Caco-2 (cell line): ENCODE measurements around the gene PLLP. TPM values are rescaled to one million over a fixed set of nuclear protein-coding genes. Genes with fewer than 3 reads are reported as not detected.

Experiments
- BruUV-seq: library from RNA; stranded (reverse); fragments of 400-500 nt; replicated peaks from 2 replicates; lab custom pipeline; 2021; lab: Mats Ljungman, UMichigan
- CTCF ChIA-PET: fragments of 300-600 bp; sonication (Branson Sonifier 250); formaldehyde crosslinking; loops from one replicate; lab custom pipeline; 2022; ENCODE audit warnings: antibody characterized with exemption; lab: Charles Lee
- POLR2A ChIA-PET: fragments of 300-600 bp; sonication (Branson Sonifier 250); formaldehyde crosslinking; loops from one replicate; lab custom pipeline; 2022; ENCODE audit warnings: antibody characterized with exemption; lab: Charles Lee
- DNase-seq, 2 experiments: peaks; one replicate each; pipeline versions ENCODE4 v3.0.0 to v3.0.0-alpha.2; 2020 to 2022
- H3K27me3 ChIP-seq: replicated peaks from 2 replicates; pipeline ENCODE4 v1.6.0; 2011; ENCODE audit warnings: low read length; ENCODE audit not compliant: control insufficient read depth, insufficient read depth
- H3K36me3 ChIP-seq: 2 replicates; pipeline ENCODE4 v1.5.1; 2011; ENCODE audit warnings: low read length; ENCODE audit not compliant: control insufficient read depth, insufficient read depth
- H3K4me1 ChIP-seq: fragments of 250-450 bp; sonication (Bioruptor Pico); 2 replicates; pipeline ENCODE4 v1.5.1; 2020; ENCODE audit warnings: mild to moderate bottlenecking
- H3K4me3 ChIP-seq: 2 replicates; pipeline ENCODE4 v1.5.1; 2011; ENCODE audit warnings: low read depth, mild to moderate bottlenecking, control low read depth, low read length
- H3K9me3 ChIP-seq: fragments of 250-450 bp; sonication (Bioruptor Pico); 2 replicates; pipeline ENCODE4 v1.5.1; 2020; ENCODE audit warnings: mild to moderate bottlenecking, moderate library complexity
- H3K27ac Mint-ChIP-seq: one replicate; pipeline ENCODE4 v1.8.0; 2022; ENCODE audit warnings: mixed read lengths; ENCODE audit not compliant: unreplicated experiment
- H3K27me3 Mint-ChIP-seq: one replicate; pipeline ENCODE4 v1.8.0; 2022; ENCODE audit warnings: mixed read lengths; ENCODE audit not compliant: insufficient read depth, unreplicated experiment
- H3K36me3 Mint-ChIP-seq: one replicate; pipeline ENCODE4 v1.8.0; 2022; ENCODE audit warnings: mild to moderate bottlenecking, mixed read lengths; ENCODE audit not compliant: insufficient read depth, unreplicated experiment
- H3K4me1 Mint-ChIP-seq: one replicate; pipeline ENCODE4 v1.8.0; 2022; ENCODE audit warnings: low read depth, mixed read lengths; ENCODE audit not compliant: unreplicated experiment
- H3K4me3 Mint-ChIP-seq: one replicate; pipeline ENCODE4 v1.8.0; 2022; ENCODE audit warnings: mild to moderate bottlenecking, moderate library complexity, mixed read lengths; ENCODE audit not compliant: unreplicated experiment
- H3K9me3 Mint-ChIP-seq: one replicate; pipeline ENCODE4 v1.8.0; 2022; ENCODE audit warnings: mixed read lengths; ENCODE audit not compliant: unreplicated experiment
- intact Hi-C: fragments of 100-400 bp; cut with micrococcal nuclease; formaldehyde crosslinking; loops from one replicate; pipeline ENCODE4 v1.10.0; 2022; ENCODE audit not compliant: unreplicated experiment
- total RNA-seq: library from RNA; stranded (reverse); gene quantifications from 2 replicates; pipeline ENCODE4 v1.2.3, GENCODE V29; 2022
- TF ChIP-seq, protein P1 (sequence below), 2 experiments: fragments of 200-600 bp in 1 of 2; IDR thresholded peaks; 1 replicate in 1 of 2; 2 replicates in 1 of 2; pipeline versions ENCODE4 v1.5.1 to v1.8.0; 2011 to 2022; ENCODE audit warnings: antibody characterized with exemption in 1 of 2, control low read depth in 1 of 2, inconsistent platforms in 1 of 2, low read depth in 1 of 2, low read length in 1 of 2, mild to moderate bottlenecking in 1 of 2, moderate library complexity in 1 of 2; ENCODE audit not compliant: insufficient read depth in 1 of 2, severe bottlenecking in 1 of 2, unreplicated experiment in 1 of 2

Gene PLLP
- total RNA-seq, 1 experiment from 2014 or later, result 53.0 TPM

DNA sequence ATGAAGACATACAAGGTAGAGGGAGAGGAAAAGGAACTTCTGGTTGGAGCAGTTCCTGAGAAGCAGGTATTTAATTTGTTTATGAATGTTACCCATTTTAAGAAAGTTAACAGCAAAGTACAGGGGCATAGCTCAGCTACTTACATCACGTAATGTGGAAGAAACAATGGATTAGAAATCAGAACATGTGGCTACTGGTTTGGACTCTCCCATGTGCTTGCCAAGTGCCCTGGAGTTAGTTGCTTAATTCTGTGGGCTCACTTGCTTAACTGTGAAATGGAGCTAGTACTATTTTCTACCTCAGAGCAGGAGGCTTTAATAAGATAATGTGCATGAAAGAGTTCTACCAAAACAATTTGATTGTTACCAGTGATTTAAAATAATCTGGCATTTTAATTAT lies 71.0 kb downstream of the PLLP start:
- Mint-ChIP-seq H3K4me3 (no peak overlapping the region), H3K36me3 (peaks cover 90% of the 10 kb centered on the region), H3K4me1 (no peaks in the 10 kb centered on the region), H3K27ac (no peak overlapping the region), H3K9me3 (peaks cover 10% of the 10 kb centered on the region), H3K27me3 (no peaks in the 10 kb centered on the region)
- BruUV-seq, result no TSS peak
- TF ChIP-seq, protein P1, sequence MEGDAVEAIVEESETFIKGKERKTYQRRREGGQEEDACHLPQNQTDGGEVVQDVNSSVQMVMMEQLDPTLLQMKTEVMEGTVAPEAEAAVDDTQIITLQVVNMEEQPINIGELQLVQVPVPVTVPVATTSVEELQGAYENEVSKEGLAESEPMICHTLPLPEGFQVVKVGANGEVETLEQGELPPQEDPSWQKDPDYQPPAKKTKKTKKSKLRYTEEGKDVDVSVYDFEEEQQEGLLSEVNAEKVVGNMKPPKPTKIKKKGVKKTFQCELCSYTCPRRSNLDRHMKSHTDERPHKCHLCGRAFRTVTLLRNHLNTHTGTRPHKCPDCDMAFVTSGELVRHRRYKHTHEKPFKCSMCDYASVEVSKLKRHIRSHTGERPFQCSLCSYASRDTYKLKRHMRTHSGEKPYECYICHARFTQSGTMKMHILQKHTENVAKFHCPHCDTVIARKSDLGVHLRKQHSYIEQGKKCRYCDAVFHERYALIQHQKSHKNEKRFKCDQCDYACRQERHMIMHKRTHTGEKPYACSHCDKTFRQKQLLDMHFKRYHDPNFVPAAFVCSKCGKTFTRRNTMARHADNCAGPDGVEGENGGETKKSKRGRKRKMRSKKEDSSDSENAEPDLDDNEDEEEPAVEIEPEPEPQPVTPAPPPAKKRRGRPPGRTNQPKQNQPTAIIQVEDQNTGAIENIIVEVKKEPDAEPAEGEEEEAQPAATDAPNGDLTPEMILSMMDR (IDR thresholded peaks at IDR 0.05; ENCODE audit: insufficient read depth in 1 of 2, low read depth in 1 of 2, low read length in 1 of 2, severe bottlenecking in 1 of 2, unreplicated experiment in 1 of 2), result no peak
- Histone ChIP-seq H3K36me3 (peaks cover 5% of the 10 kb centered on the region; the same call in 1 of the 2 replicates), H3K27me3 (no peaks in the 10 kb centered on the region), H3K4me3 (no peak overlapping the region), H3K4me1 (no peaks in the 10 kb centered on the region), H3K9me3 (peaks cover 4% of the 10 kb centered on the region; the same call in 1 of the 2 replicates)
- intact Hi-C loops, result no loop called here
- POLR2A ChIA-PET, result no interaction called here
- DNase-seq, result no peak
- CTCF ChIA-PET, result no interaction called here

DNA sequence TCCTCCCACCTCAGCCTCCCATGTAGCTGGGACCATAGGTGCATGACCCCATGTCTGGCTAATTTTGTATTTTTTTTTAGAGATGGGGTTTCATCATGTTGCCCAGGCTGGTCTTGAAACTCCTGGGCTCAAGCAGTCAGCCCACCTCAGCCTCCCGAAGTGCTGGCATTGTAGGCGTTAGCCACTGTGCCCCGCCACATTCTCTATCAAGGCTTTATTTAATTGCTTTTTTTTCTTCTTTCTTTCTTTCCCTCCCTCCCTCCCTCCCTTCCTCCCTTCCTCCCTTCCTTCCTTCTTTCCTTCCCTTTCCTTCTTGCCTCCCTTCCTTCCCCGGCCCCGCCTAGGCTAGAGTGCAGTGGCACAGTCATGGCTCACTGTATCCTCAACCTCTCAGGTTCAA lies 74.7 kb downstream of the PLLP start:
- TF ChIP-seq, protein P1 (IDR thresholded peaks at IDR 0.05; ENCODE audit: insufficient read depth in 1 of 2, low read depth in 1 of 2, low read length in 1 of 2, severe bottlenecking in 1 of 2, unreplicated experiment in 1 of 2), result no peak
- no peaks in the 10 kb centered on the region for H3K4me1 Mint-ChIP-seq
- no TSS peak for BruUV-seq
- peaks cover 88% of the 10 kb centered on the region for H3K36me3 Mint-ChIP-seq
- no peak for DNase-seq
- intact Hi-C loops, result no loop called here
- no peak overlapping the region for H3K4me3 Mint-ChIP-seq
- no peaks in the 10 kb centered on the region for H3K9me3 Mint-ChIP-seq
- H3K9me3 ChIP-seq, result no peaks in the 10 kb centered on the region
- no peaks in the 10 kb centered on the region for H3K27me3 Mint-ChIP-seq
- ChIA-PET CTCF (no interaction called here), POLR2A (no interaction called here)
- H3K4me3 ChIP-seq, result no peak overlapping the region
- H3K36me3 ChIP-seq, result 0 out of 2 replicates have a peak, but pooled peaks cover 1% of the 10 kb centered on the region
- no peaks in the 10 kb centered on the region for H3K27me3 ChIP-seq
- no peaks in the 10 kb centered on the region for H3K4me1 ChIP-seq
- H3K27ac Mint-ChIP-seq, result no peak overlapping the region

DNA sequence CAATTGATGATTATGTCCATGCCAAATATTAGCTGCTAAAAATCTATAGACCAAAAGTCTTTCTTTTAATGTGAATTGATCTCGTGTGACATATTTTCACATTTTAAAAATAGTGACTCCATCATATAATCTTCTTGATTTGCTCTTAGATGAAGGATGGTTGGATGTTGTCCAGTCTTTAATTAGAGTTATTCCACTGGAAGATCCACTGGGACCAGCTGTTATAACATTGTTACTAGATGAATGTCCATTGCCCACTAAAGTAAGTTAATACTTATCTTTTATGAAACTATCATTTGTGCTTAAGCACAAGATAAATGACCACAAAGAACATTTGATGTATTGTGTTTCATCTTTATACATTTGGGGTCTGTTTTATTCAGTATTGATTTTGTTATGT lies 75.5 kb downstream of the PLLP start:
- BruUV-seq, result no TSS peak
- Histone ChIP-seq H3K9me3 (no peaks in the 10 kb centered on the region), H3K36me3 (0 out of 2 replicates have a peak, but pooled peaks cover 1% of the 10 kb centered on the region), H3K4me1 (no peaks in the 10 kb centered on the region), H3K27me3 (no peaks in the 10 kb centered on the region), H3K4me3 (no peak overlapping the region)
- no peaks in the 10 kb centered on the region for H3K27me3 Mint-ChIP-seq
- H3K36me3 Mint-ChIP-seq, result peaks cover 86% of the 10 kb centered on the region
- intact Hi-C loops, result no loop called here
- TF ChIP-seq, protein P1 (IDR thresholded peaks at IDR 0.05; ENCODE audit: insufficient read depth in 1 of 2, low read depth in 1 of 2, low read length in 1 of 2, severe bottlenecking in 1 of 2, unreplicated experiment in 1 of 2), result no peak
- no peak for DNase-seq
- no peak overlapping the region for H3K4me3 Mint-ChIP-seq
- no peak overlapping the region for H3K27ac Mint-ChIP-seq
- ChIA-PET POLR2A (no interaction called here), CTCF (no interaction called here)
- no peaks in the 10 kb centered on the region for H3K9me3 Mint-ChIP-seq
- H3K4me1 Mint-ChIP-seq, result no peaks in the 10 kb centered on the region

Other genes with a start within 250 kb of the PLLP start
- 37.7 and 46.3 TPM in 2 replicates for gene CPNE2, start 192.1 kb downstream of the PLLP start, total RNA-seq
- gene PSME3IP1, start 98.6 kb downstream of the PLLP start, total RNA-seq, result 141 and 143 TPM in 2 replicates
- gene RSPRY1, start 98.3 kb downstream of the PLLP start, total RNA-seq, result 56.7 and 57.7 TPM in 2 replicates
- 38.5 and 47.6 TPM in 2 replicates for gene ARL2BP, start 39.4 kb downstream of the PLLP start, total RNA-seq
- 0.44 and 0.68 TPM in 2 replicates for gene CCL22, start 74.1 kb upstream of the PLLP start, total RNA-seq
- gene CX3CL1, start 87.8 kb upstream of the PLLP start, total RNA-seq, result 0.16 TPM in 1 of 2 replicates, not detected in the other
- gene CCL17, start 120.1 kb upstream of the PLLP start, total RNA-seq, result not detected in 2 replicates
- gene CIAPIN1, start 162.7 kb upstream of the PLLP start, total RNA-seq, result 98.3 and 103 TPM in 2 replicates
- gene COQ9, start 162.8 kb upstream of the PLLP start, total RNA-seq, result 50.9 and 54.2 TPM in 2 replicates
- 100 and 102 TPM in 2 replicates for gene POLR2C, start 178.0 kb upstream of the PLLP start, total RNA-seq
- 111 and 122 TPM in 2 replicates for gene DOK4, start 201.8 kb upstream of the PLLP start, total RNA-seq